NCI-H1092 treated with DMSO at 0.1 percent for 48 hours (cell line): Measurements from ENCODE around the gene OR52I2.
A peak's percentile ranks its signal among the peaks of the same experiment; 100 is the strongest.

Source experiments
- DNase-seq: peaks from one replicate; lab custom pipeline; 2025; lab: John Stamatoyannopoulos, UW

OR52I2 gene

GRCh38 chr11:4607781-4608666 lies 26.5 kb downstream of the OR52I2 start, which contains the start of gene TRIM68:
Gene TRIM68 (minus strand): TSS chr11:4608231. CDS start chr11:4605504, 2,727 bp downstream.
- DNase-seq, result peak; percentile 81

- no peak for DNase-seq
These were observed 28.9 kb downstream of the OR52I2 start for GRCh38 chr11:4610258-4610935.

GRCh38 chr11:4611986-4612385 lies 30.4 kb downstream of the OR52I2 start:
- DNase-seq, result no peak

- DNase-seq, result no peak
These were observed 34.4 kb downstream of the OR52I2 start for GRCh38 chr11:4615856-4616444.

- DNase-seq, result no peak
These were observed 38.0 kb downstream of the OR52I2 start for GRCh38 chr11:4619514-4619913.

GRCh38 chr11:4626207-4627099 lies 44.9 kb downstream of the OR52I2 start:
- peak; percentile 84 for DNase-seq

GRCh38 chr11:4636136-4636535 lies 54.6 kb downstream of the OR52I2 start:
- no peak for DNase-seq

- peak; percentile 89 for DNase-seq
These were observed 55.6 kb downstream of the OR52I2 start, which contains the start of gene OR51D1 for GRCh38 chr11:4636962-4637661. Gene OR51D1 (plus strand): TSS chr11:4637477. CDS start chr11:4639791, 2,314 bp downstream.

- no peak for DNase-seq
These were observed 56.1 kb downstream of the OR52I2 start for GRCh38 chr11:4637662-4638047.

GRCh38 chr11:4639931-4640330 lies 58.4 kb downstream of the OR52I2 start:
- DNase-seq, result no peak

- DNase-seq, result no peak
These were observed 60.0 kb downstream of the OR52I2 start for GRCh38 chr11:4641501-4641900.

GRCh38 chr11:4642043-4642442 lies 60.5 kb downstream of the OR52I2 start:
- DNase-seq, result no peak
